Mucosa of descending colon (tissue), 3 donors: Measurements from ENCODE around the gene PMPCA. TPM values are rescaled to one million over a fixed set of nuclear protein-coding genes. Genes with fewer than 3 reads are reported as not detected.

Experiments
- ATAC-seq: fragments of 200-7000 bp; cut with Tn5 transposase; one replicate; pipeline ENCODE4 v1.9.1; 2020; ENCODE audit warnings: mild to moderate bottlenecking, moderate library complexity
- DNase-seq, 3 donors: peaks; one replicate each; pipeline ENCODE4 v3.0.0-alpha.2; 2020
- H3K36me3 ChIP-seq: fragments of 200-600 bp; one replicate; pipeline ENCODE4 v1.8.0; 2021; ENCODE audit warnings: low read depth, mild to moderate bottlenecking
- H3K4me1 ChIP-seq: fragments of 200-600 bp; one replicate; pipeline ENCODE4 v1.8.0; 2021; ENCODE audit warnings: low read depth, mild to moderate bottlenecking
- H3K4me3 ChIP-seq: fragments of 200-600 bp; one replicate; pipeline ENCODE4 v1.8.0; 2021; ENCODE audit warnings: mild to moderate bottlenecking
- H3K9me3 ChIP-seq: fragments of 200-600 bp; one replicate; pipeline ENCODE4 v1.8.0; 2021; ENCODE audit warnings: mild to moderate bottlenecking
- CTCF ChIP-seq: fragments of 200-600 bp; IDR thresholded peaks from one replicate; pipeline ENCODE4 v1.8.0; 2022; ENCODE audit warnings: antibody characterized with exemption, mild to moderate bottlenecking
- intact Hi-C, 2 donors: fragments of 100-400 bp; cut with DNase I in 1 of 2; cut with micrococcal nuclease in 1 of 2; formaldehyde crosslinking; loops; one replicate each; pipeline versions ENCODE4 v1.11.0 to v1.11.1; 2022; cut with DNase I, micrococcal nuclease
- total RNA-seq, 3 donors: library from RNA; stranded (reverse); fragmentation: NEBNext Ultra II Directional in 2 of 3; extraction: Animal tissue kit (Norgen Biotek cat#: 25700) in 2 of 3; gene quantifications; one replicate each; pipeline versions ENCODE4 v1.2.1 to v1.2.4, GENCODE V29; 2021 to 2023
- donor health status: DM: no; HTN: no; CAD: no; lungs with moderate emphysema.
- donor health status: DM: no; HTN: no; CAD: no.
- donor health status: DM: no; HTN: yes; CAD: no.

Gene PMPCA
- total RNA-seq, 3 donors from 2014 or later: 42.1 to 50.7 (median 45.1) TPM

DNA sequence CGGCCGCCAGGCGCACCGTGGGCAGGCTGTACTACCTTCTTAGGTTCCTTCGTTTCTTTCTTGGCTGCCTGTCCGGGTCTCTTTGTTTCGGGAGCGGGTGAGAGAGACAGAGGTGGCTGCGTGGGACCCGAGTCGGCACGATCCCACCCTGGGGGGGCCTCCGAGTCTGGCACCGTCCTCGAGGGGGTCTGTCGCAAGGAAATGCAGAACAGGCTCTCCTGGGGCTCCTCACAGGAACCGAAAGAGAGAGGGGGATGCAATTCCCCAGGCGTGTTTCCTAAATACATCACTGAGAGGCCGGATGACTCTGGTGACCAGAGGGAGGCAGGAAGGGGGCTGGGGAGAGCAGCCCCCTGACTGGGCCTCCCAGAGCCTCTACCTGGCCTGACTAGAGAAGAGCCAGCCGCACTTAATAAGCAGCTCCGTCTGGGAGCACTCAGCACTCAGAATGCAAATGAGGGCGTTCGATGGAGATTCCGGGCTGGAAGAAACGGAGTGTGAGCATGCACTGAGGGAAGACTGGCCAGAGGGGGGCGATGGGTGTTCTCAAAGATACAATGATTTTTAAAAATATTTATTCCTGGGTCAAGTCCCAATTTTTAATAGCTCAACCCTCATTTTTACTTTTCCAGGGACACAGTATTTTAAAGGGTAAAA lies 40.9 kb downstream of the PMPCA start:
- intact Hi-C loops: no loop called here
- Histone ChIP-seq H3K4me1 (no peaks in the 10 kb centered on the region), H3K4me3 (no peak overlapping the region), H3K36me3 (peaks cover 8% of the 10 kb centered on the region), H3K9me3 (no peaks in the 10 kb centered on the region)
- no peak for TF ChIP-seq CTCF
- no peak for DNase-seq
- no peak for ATAC-seq

DNA sequence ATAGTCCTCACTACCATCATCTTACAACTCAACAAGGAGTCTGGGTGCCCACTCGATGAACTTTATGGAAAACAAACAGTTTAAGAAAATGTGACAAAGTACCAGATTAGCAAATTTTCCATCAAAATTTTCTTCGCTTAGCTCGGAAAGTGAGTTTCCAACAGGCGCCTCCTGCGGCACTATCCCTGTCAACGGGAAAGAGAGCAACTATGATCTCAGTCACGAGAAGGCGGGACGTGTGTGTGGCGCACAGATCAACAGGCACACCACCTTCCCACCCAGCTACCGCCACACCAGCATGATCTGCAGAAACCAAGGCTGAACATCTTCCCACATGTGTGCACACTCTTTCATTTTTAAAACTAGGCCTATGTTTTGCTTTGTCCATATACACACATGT lies 42.9 kb downstream of the PMPCA start:
- intact Hi-C loops: no loop called here
- no peak for DNase-seq
- no peak for ATAC-seq
- no peak overlapping the region for H3K4me3 ChIP-seq
- no peaks in the 10 kb centered on the region for H3K9me3 ChIP-seq
- H3K36me3 ChIP-seq: peaks cover 8% of the 10 kb centered on the region
- no peaks in the 10 kb centered on the region for H3K4me1 ChIP-seq
- TF ChIP-seq CTCF: no peak

GRCh38 chr9:136454026-136454796 lies 43.8 kb downstream of the PMPCA start:
- Histone ChIP-seq H3K9me3 (no peaks in the 10 kb centered on the region), H3K4me3 (no peak overlapping the region), H3K4me1 (no peaks in the 10 kb centered on the region), H3K36me3 (peaks cover 13% of the 10 kb centered on the region)
- no peak for TF ChIP-seq CTCF
- intact Hi-C loops: no loop called here
- ATAC-seq (no peak), DNase-seq (no peak)

DNA sequence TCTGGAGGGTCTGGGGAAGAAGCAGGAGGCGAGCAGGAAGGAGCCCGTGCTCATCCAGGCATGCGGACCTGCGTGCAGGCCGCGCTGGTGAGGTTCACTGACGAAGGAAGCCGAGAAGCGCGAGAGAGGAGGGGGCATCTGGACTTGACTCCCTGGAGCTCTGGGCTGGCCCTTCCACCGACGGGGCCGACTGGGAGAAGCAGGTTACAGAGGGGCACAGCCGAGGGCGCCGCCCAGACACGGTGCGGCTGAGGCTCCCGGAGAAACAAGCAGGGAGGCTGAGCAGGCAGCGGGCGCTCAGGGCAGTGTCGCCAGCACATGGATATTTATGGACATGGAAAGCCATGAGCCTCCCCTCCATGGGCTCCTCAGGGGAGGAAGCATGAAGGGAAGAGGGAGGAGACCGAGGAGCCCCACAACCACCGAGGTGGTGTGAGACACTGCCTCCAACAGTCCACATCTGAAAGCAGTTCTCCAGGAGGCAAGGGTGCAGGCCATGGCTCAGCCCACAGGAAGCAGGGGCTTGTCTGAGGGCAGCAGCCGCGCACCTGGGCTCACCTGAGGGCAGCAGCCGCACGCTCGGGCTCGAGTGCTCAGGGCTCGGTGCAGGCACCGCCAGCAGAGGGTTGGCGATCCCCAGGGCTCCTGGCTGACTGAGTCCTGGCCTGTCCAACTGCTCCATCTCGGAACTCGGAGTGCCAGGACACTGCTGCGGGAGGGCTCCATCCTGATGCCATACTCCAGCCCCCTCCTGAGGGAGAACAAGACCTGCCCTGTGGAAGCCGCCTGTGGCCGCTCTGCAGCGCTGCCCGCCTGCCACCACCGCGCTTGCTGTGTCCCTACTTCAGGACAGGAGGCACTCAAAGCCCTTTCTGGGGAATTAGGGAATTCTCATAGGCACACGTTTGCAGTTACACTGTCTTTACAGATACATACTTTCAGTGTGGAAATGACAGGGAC lies 44.9 kb downstream of the PMPCA start:
- no peak for DNase-seq
- Histone ChIP-seq H3K4me3 (no peak overlapping the region), H3K9me3 (no peaks in the 10 kb centered on the region), H3K36me3 (peaks cover 20% of the 10 kb centered on the region), H3K4me1 (no peaks in the 10 kb centered on the region)
- intact Hi-C loops: no loop called here
- no peak for TF ChIP-seq CTCF
- no peak for ATAC-seq

DNA sequence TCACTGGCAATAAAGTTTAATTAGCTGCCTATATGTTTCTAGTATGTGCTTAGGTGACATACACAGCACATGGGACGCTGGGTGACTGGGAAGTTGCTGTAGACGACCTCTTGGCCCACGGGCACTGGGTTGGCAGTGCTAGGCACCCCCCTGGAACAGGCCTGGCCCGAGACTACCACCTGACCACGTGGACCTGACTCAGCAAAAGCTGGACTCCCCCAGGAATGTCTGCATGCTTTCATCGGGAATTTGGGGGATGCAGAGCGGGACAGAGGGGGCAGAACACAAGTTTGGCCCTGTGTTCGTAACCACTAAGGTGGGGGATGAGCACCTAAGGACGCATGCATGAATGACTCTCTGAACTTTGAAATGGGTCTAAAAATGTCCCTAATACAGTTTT lies 45.8 kb downstream of the PMPCA start:
- no peak for TF ChIP-seq CTCF
- Histone ChIP-seq H3K36me3 (peaks cover 20% of the 10 kb centered on the region), H3K4me1 (no peaks in the 10 kb centered on the region), H3K4me3 (no peak overlapping the region), H3K9me3 (no peaks in the 10 kb centered on the region)
- ATAC-seq: no peak
- DNase-seq: no peak
- intact Hi-C loops: no loop called here
